K562 (cell line): ENCODE measurements around the gene CD300A. TPM values are rescaled to one million over a fixed set of nuclear protein-coding genes. Genes with fewer than 3 reads are reported as not detected.
A peak's percentile ranks its signal among the peaks of the same experiment; 100 is the strongest.

Source experiments
- ATAC-seq: fragments of 200-7000 bp; cut with Tn5 transposase; 3 replicates; pipeline ENCODE4 v1.9.1; 2020; ENCODE audit warnings: moderate library complexity
- BruUV-seq: library from RNA; stranded (reverse); fragments of 400-500 nt; replicated peaks from 2 replicates; lab custom pipeline; 2021; lab: Mats Ljungman, UMichigan
- CTCF ChIA-PET: fragments of 300-600 bp; formaldehyde crosslinking; extraction: SDS; loops from one replicate; lab custom pipeline; 2021; ENCODE audit warnings: low intra/inter-chr PET ratio; lab: Yijun Ruan, JAX
- POLR2A ChIA-PET: fragments of 300-600, 350-650 bp; sonication (Branson Sonifier 250); formaldehyde crosslinking; extraction: SDS; loops from one replicate; lab custom pipeline; 2021; ENCODE audit warnings: antibody characterized with exemption, inconsistent platforms; lab: Yijun Ruan, JAX
- DNase-seq, 4 experiments: peaks; one replicate each; pipeline versions ENCODE4 v3.0.0 to v3.0.0-alpha.2; 2011 to 2018; ENCODE audit warnings: low spot score in 3 of 4, mixed read lengths in 3 of 4; ENCODE audit errors: extremely low read depth in 1 of 4
- FAIRE-seq: peaks from 2 replicates; lab custom pipeline; 2011; peaks lifted over from hg19 to GRCh38; lab: Jason Lieb, UNC
- H2AFZ ChIP-seq: 2 replicates; pipeline ENCODE4 v1.6.0; 2011; ENCODE audit warnings: low read depth, low read length, control low read depth, inconsistent platforms
- H3K27ac ChIP-seq: fragments of 200-600 bp; 3 replicates; pipeline ENCODE4 v1.8.0; 2011; ENCODE audit warnings: low read depth, mild to moderate bottlenecking, control low read depth, inconsistent platforms, low read length, moderate library complexity, mixed read lengths; ENCODE audit errors: extremely low read depth
- H3K27me3 ChIP-seq, 2 experiments: fragments of 300-600 bp in 1 of 2; 2 replicates in 1 of 2; 3 replicates in 1 of 2; pipeline versions ENCODE4 v1.6.0 to v1.8.0; 2011; ENCODE audit warnings: inconsistent platforms in 2 of 2, low read length in 2 of 2, mild to moderate bottlenecking in 1 of 2, mixed read lengths in 1 of 2, moderate library complexity in 1 of 2; ENCODE audit not compliant: control insufficient read depth in 2 of 2, insufficient read depth in 2 of 2
- H3K36me3 ChIP-seq: fragments of 300-600 bp; 3 replicates; pipeline ENCODE4 v1.8.0; 2011; ENCODE audit warnings: mild to moderate bottlenecking, low read length, inconsistent platforms; ENCODE audit not compliant: control insufficient read depth, insufficient read depth
- H3K4me1 ChIP-seq, 2 experiments: fragments of 200-600 bp in 1 of 2; replicated peaks in 1 of 2; 2 replicates in 1 of 2; 3 replicates in 1 of 2; pipeline versions ENCODE4 v1.5.1 to v1.8.0; 2011; ENCODE audit warnings: inconsistent platforms in 2 of 2, low read length in 2 of 2, mild to moderate bottlenecking in 1 of 2, mixed read lengths in 1 of 2, moderate library complexity in 1 of 2; ENCODE audit not compliant: control insufficient read depth in 2 of 2, insufficient read depth in 2 of 2
- H3K4me2 ChIP-seq: 2 replicates; pipeline ENCODE4 v1.6.1; 2011; ENCODE audit warnings: low read length, control low read depth, inconsistent platforms, mixed read lengths; ENCODE audit not compliant: insufficient read depth
- H3K4me3 ChIP-seq: fragments of 200-600 bp; sonication (generic), shearing (Covaris generic); 2 replicates; pipeline ENCODE4 v1.5.1; 2016; ENCODE audit warnings: control low read depth, inconsistent platforms
- H3K79me2 ChIP-seq: fragments of 200-600 bp; 3 replicates; pipeline ENCODE4 v1.8.0; 2011; ENCODE audit warnings: low read length, inconsistent platforms; ENCODE audit not compliant: control insufficient read depth, insufficient read depth
- H3K9ac ChIP-seq, 2 experiments: 2 replicates each; pipeline versions ENCODE4 v1.6.0 to v1.6.1; 2011; ENCODE audit warnings: low read depth in 2 of 2, low read length in 2 of 2, control low read depth in 1 of 2, inconsistent platforms in 1 of 2, mild to moderate bottlenecking in 1 of 2, mixed read lengths in 1 of 2; ENCODE audit not compliant: insufficient read depth in 1 of 2
- H3K9me1 ChIP-seq: one replicate; pipeline ENCODE4 v1.6.0; 2011; ENCODE audit warnings: inconsistent platforms, mild to moderate bottlenecking, low read length, moderate library complexity; ENCODE audit not compliant: control insufficient read depth, insufficient read depth
- H3K9me3 ChIP-seq: replicated peaks from 2 replicates; pipeline ENCODE4 v1.5.1; 2011; ENCODE audit warnings: low read depth, low read length, inconsistent platforms; ENCODE audit not compliant: control insufficient read depth, insufficient read depth
- H4K20me1 ChIP-seq: replicated peaks from 2 replicates; pipeline ENCODE4 v1.6.1; 2011; ENCODE audit warnings: low read length, inconsistent platforms, mixed read lengths; ENCODE audit not compliant: control insufficient read depth, insufficient read depth
- ADNP ChIP-seq: fragments of 200-800 bp; sonication (Bioruptor generic); IDR thresholded peaks from 2 replicates; pipeline ENCODE4 v1.6.1; 2016; ENCODE audit warnings: missing genetic modification characterization, missing compliant biosample characterization
- BCOR ChIP-seq: fragments of 450-650 bp; IDR thresholded peaks from 2 replicates; pipeline ENCODE4 v1.6.1; 2016
- CBX5 ChIP-seq: IDR thresholded peaks from 2 replicates; pipeline ENCODE4 v1.6.1; 2014; ENCODE audit warnings: low read depth, borderline replicate concordance
- ESRRA ChIP-seq: fragments of 450-650 bp; IDR thresholded peaks from 2 replicates; pipeline ENCODE4 v1.6.1; 2014; ENCODE audit warnings: low read depth, mild to moderate bottlenecking, moderate library complexity, borderline replicate concordance
- FOXK1 ChIP-seq: sonication (generic); formaldehyde crosslinking; IDR thresholded peaks from 2 replicates; pipeline ENCODE4 v1.8.0; 2022; ENCODE audit warnings: missing genetic modification reagents, mild to moderate bottlenecking, borderline replicate concordance
- FOXP1 ChIP-seq: sonication (generic); formaldehyde crosslinking; IDR thresholded peaks from 2 replicates; pipeline ENCODE4 v1.8.0; 2022; ENCODE audit warnings: mild to moderate bottlenecking, missing genetic modification reagents
- JUN ChIP-seq, 2 experiments: sonication (generic) in 1 of 2; formaldehyde crosslinking in 1 of 2; IDR thresholded peaks; 2 replicates each; pipeline versions ENCODE4 v1.6.1 to v1.8.0; 2012 to 2022; ENCODE audit warnings: borderline replicate concordance in 2 of 2, mild to moderate bottlenecking in 2 of 2, improper control_type of control experiment in 1 of 2, low read depth in 1 of 2, low read length in 1 of 2, missing genetic modification reagents in 1 of 2
- KAT8 ChIP-seq: fragments of 450-650 bp; IDR thresholded peaks from 2 replicates; pipeline ENCODE4 v1.6.1; 2016; ENCODE audit warnings: low read depth, mild to moderate bottlenecking
- POLR3A ChIP-seq: IDR thresholded peaks from 2 replicates; pipeline ENCODE4 v1.6.1; 2011; ENCODE audit warnings: borderline replicate concordance, mild to moderate bottlenecking, moderate library complexity; ENCODE audit not compliant: insufficient read length, insufficient read depth; ENCODE audit errors: extremely low read depth
- RNF2 ChIP-seq: sonication (generic); IDR thresholded peaks from 2 replicates; pipeline ENCODE4 v1.6.1; 2016
- SRF ChIP-seq, 2 experiments: fragments of 250-450, 450-650 bp in 1 of 2; sonication (Bioruptor Pico) in 1 of 2; sonication (generic) in 1 of 2; formaldehyde crosslinking; IDR thresholded peaks; 2 replicates each; pipeline versions ENCODE4 v1.5.0 to v1.5.1; 2020 to 2022; ENCODE audit warnings: mild to moderate bottlenecking in 1 of 2, missing genetic modification reagents in 1 of 2
- ZFP36 ChIP-seq: fragments of 150-350 bp; IDR thresholded peaks from 2 replicates; pipeline ENCODE4 v1.6.1; 2018; ENCODE audit warnings: low read length, low read depth; ENCODE audit not compliant: partially characterized antibody
- ZNF184 ChIP-seq: sonication (generic); formaldehyde crosslinking; IDR thresholded peaks from 2 replicates; pipeline ENCODE4 v1.5.0; 2020; ENCODE audit warnings: missing genetic modification reagents
- WGBS: fragments of 100-300 bp; shearing (Covaris generic); methylation state at CpG from one replicate; pipeline ENCODE4 v1.1.6; 2016; ENCODE audit warnings: low coverage, mixed read lengths; ENCODE audit not compliant: insufficient coverage; ENCODE audit errors: missing lambda C conversion rate; 5-methylcytosine and 5-hydroxymethylcytosine counted together
- in situ Hi-C: fragments of 300-500 bp; cut with MboI; formaldehyde crosslinking; loops from 4 replicates; pipeline ENCODE4 v1.15.0; 2018; ENCODE audit warnings: inconsistent platforms, mixed read lengths
- intact Hi-C: fragments of 100-400 bp; cut with micrococcal nuclease; formaldehyde crosslinking; loops from 2 replicates; pipeline ENCODE4 v1.14.2; 2022
- polyA plus RNA-seq, 8 experiments: library from polyadenylated mRNA; depleted of rRNA in 4 of 8; stranded (reverse) in 5 of 8; unstranded in 3 of 8; fragments of >200 nt; fragmentation: Nextera tagmentation in 2 of 8; fragmentation: Illumina TruSeq in 1 of 8; extraction: Ambion mirVana in 2 of 8; extraction: Trizol in 1 of 8; gene quantifications; 2 replicates each; pipeline versions ENCODE4 v1.2.1 to v1.2.3, GENCODE V29; 2011 to 2014; ENCODE audit warnings: inconsistent platforms in 1 of 8, missing spikeins in 1 of 8
- total RNA-seq, 7 experiments: library from RNA; depleted of rRNA in 6 of 7; stranded (reverse); fragments of >200 nt in 6 of 7; fragmentation: Illumina TruSeq in 2 of 7; extraction: Trizol in 2 of 7; gene quantifications; 2 replicates each; pipeline versions ENCODE4 v1.2.1 to v1.2.3, GENCODE V29; 2011 to 2021; ENCODE audit warnings: low replicate concordance in 1 of 7
- TF ChIP-seq, protein P1 (sequence below): fragments of 250-450 bp; sonication (Bioruptor Pico); IDR thresholded peaks from 2 replicates; pipeline ENCODE4 v1.8.0; 2022; ENCODE audit warnings: moderate library complexity, mild to moderate bottlenecking, inconsistent platforms
- TF ChIP-seq, protein P2 (sequence below): fragments of 250-450 bp; sonication (Bioruptor Pico); IDR thresholded peaks from 2 replicates; pipeline ENCODE4 v1.6.1; 2021; ENCODE audit warnings: mild to moderate bottlenecking
- TF ChIP-seq, protein P3 (sequence below): fragments of 250-450 bp; sonication (Bioruptor Pico); IDR thresholded peaks from 2 replicates; pipeline ENCODE4 v1.4.0; 2020

The CD300A gene
- total and polyA plus RNA-seq, 9 of the 15 experiments (the other 6 are each of a cell fraction or from before 2014, with no cell fraction given): 0.21 to 1.7 (median 0.41) TPM; not detected in 1

DNA sequence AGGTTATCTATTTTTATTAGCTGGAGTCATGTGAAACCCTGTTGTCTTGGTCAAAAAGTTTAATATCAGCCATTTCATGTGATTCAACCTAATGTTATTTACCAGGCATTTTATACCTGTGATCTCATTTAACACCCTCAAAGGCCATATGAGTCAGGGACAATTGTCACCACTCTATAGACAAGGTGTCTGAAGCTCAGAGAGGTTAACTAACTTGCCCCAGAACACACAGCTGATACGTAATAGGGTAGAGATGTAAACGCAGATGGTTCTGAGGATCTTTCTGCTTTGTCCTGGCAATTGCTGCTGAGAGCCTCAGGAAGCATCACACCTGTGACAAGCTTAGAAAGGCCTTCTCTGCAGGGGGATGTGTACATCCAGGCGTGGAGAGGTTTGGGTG lies 4.9 kb downstream of the CD300A start:
- BruUV-seq: no TSS peak
- Histone ChIP-seq H3K9me3 (no peaks in the 10 kb centered on the region), H3K4me1 (peaks cover 0 to 8% of the 10 kb centered on the region in 2 experiments; a peak in 4 of 5 replicates), H3K79me2 (no peaks in the 10 kb centered on the region), H3K36me3 (no peaks in the 10 kb centered on the region), H3K4me3 (no peak overlapping the region), H3K9me1 (no peaks in the 10 kb centered on the region), H3K27ac (no peak overlapping the region), H4K20me1 (no peaks in the 10 kb centered on the region), H3K9ac (no peak overlapping the region), H3K4me2 (no peak overlapping the region), H2AFZ (no peak overlapping the region), H3K27me3 (peaks cover 5 to 23% of the 10 kb centered on the region in 2 experiments; a peak in 3 of 5 replicates)
- in situ Hi-C loops: no loop called here
- ChIA-PET POLR2A (interaction anchor here (0.6 to 2.3 kb wide), 2 partner anchors 9 to 190 kb away, joined by 3 to 6 read pairs; no protein-coding TSS in a partner anchor), CTCF (no interaction called here)
- ATAC-seq (no peak), DNase-seq (no peak), FAIRE-seq (no peak)
- intact Hi-C loops: no loop called here
- 11% methylated on average over 3 of the region's 3 CpGs for WGBS
- TF ChIP-seq, protein P1, sequence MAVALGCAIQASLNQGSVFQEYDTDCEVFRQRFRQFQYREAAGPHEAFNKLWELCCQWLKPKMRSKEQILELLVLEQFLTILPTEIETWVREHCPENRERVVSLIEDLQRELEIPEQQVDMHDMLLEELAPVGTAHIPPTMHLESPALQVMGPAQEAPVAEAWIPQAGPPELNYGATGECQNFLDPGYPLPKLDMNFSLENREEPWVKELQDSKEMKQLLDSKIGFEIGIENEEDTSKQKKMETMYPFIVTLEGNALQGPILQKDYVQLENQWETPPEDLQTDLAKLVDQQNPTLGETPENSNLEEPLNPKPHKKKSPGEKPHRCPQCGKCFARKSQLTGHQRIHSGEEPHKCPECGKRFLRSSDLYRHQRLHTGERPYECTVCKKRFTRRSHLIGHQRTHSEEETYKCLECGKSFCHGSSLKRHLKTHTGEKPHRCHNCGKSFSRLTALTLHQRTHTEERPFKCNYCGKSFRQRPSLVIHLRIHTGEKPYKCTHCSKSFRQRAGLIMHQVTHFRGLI (CRISPR knock-in tag): no peak
- TF ChIP-seq, protein P2, sequence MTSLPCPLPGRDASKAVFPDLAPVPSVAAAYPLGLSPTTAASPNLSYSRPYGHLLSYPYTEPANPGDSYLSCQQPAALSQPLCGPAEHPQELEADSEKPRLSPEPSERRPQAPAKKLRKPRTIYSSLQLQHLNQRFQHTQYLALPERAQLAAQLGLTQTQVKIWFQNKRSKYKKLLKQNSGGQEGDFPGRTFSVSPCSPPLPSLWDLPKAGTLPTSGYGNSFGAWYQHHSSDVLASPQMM (CRISPR knock-in tag): no peak
- TF ChIP-seq ESRRA (no peak), FOXP1 (CRISPR knock-in tag) (no peak), ZNF184 (CRISPR knock-in tag) (no peak), RNF2 (no peak), SRF (CRISPR knock-in tag; IDR thresholded peaks at IDR 0.05) (no peak), ADNP (no peak), POLR3A (no peak), CBX5 (no peak), FOXK1 (no peak), BCOR (peak; percentile 18; the same call in 1 of the 2 replicates), JUN (IDR thresholded peaks at IDR 0.05; ENCODE audit: borderline replicate concordance, low read depth, low read length) (no peak), JUN (CRISPR knock-in tag; IDR thresholded peaks at IDR 0.05; ENCODE audit: borderline replicate concordance) (no peak), ZFP36 (peak; percentile 53), KAT8 (no peak)
- TF ChIP-seq, protein P3, sequence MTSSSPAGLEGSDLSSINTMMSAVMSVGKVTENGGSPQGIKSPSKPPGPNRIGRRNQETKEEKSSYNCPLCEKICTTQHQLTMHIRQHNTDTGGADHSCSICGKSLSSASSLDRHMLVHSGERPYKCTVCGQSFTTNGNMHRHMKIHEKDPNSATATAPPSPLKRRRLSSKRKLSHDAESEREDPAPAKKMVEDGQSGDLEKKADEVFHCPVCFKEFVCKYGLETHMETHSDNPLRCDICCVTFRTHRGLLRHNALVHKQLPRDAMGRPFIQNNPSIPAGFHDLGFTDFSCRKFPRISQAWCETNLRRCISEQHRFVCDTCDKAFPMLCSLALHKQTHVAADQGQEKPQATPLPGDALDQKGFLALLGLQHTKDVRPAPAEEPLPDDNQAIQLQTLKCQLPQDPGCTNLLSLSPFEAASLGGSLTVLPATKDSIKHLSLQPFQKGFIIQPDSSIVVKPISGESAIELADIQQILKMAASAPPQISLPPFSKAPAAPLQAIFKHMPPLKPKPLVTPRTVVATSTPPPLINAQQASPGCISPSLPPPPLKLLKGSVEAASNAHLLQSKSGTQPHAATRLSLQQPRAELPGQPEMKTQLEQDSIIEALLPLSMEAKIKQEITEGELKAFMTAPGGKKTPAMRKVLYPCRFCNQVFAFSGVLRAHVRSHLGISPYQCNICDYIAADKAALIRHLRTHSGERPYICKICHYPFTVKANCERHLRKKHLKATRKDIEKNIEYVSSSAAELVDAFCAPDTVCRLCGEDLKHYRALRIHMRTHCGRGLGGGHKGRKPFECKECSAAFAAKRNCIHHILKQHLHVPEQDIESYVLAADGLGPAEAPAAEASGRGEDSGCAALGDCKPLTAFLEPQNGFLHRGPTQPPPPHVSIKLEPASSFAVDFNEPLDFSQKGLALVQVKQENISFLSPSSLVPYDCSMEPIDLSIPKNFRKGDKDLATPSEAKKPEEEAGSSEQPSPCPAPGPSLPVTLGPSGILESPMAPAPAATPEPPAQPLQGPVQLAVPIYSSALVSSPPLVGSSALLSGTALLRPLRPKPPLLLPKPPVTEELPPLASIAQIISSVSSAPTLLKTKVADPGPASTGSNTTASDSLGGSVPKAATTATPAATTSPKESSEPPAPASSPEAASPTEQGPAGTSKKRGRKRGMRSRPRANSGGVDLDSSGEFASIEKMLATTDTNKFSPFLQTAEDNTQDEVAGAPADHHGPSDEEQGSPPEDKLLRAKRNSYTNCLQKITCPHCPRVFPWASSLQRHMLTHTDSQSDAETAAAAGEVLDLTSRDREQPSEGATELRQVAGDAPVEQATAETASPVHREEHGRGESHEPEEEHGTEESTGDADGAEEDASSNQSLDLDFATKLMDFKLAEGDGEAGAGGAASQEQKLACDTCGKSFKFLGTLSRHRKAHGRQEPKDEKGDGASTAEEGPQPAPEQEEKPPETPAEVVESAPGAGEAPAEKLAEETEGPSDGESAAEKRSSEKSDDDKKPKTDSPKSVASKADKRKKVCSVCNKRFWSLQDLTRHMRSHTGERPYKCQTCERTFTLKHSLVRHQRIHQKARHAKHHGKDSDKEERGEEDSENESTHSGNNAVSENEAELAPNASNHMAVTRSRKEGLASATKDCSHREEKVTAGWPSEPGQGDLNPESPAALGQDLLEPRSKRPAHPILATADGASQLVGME (CRISPR knock-in tag): no peak
